GM19372 (cell line): ENCODE results near the gene MPRIP.
"Not testable (repeated sequence)": the region's sequence is repeated elsewhere in the genome, so short reads cannot be mapped to it uniquely, and the experiment has no call there.

ENCODE experiments used
- ATAC-seq: cut with Tn5 transposase; IDR thresholded peaks from one replicate; pipeline ENCODE4 v1.9.1; 2021; ENCODE audit warnings: mild to moderate bottlenecking, low read depth, moderate library complexity; ENCODE audit not compliant: unreplicated experiment

Gene MPRIP

GRCh38 chr17:17177176-17177575, 134.9 kb downstream of the MPRIP start:
- ATAC-seq = no peak

- ATAC-seq = no peak
These were observed 137.1 kb downstream of the MPRIP start for GRCh38 chr17:17179371-17179827.

- ATAC-seq = no peak
These were observed 137.9 kb downstream of the MPRIP start for GRCh38 chr17:17180141-17180603.

GRCh38 chr17:17180741-17181525, 138.7 kb downstream of the MPRIP start:
- ATAC-seq = no peak

GRCh38 chr17:17181666-17182597, 139.7 kb downstream of the MPRIP start:
- no peak for ATAC-seq

GRCh38 chr17:17182598-17183136, 140.4 kb downstream of the MPRIP start:
- ATAC-seq = no peak

- no peak for ATAC-seq
These were observed 141.5 kb downstream of the MPRIP start for GRCh38 chr17:17183744-17184143.

- not testable (repeated sequence) for ATAC-seq
These were observed 142.9 kb downstream of the MPRIP start for GRCh38 chr17:17184985-17185757.

GRCh38 chr17:17186051-17186450, 143.8 kb downstream of the MPRIP start:
- ATAC-seq = no peak

GRCh38 chr17:17186551-17187505, 144.6 kb downstream of the MPRIP start:
- ATAC-seq = no peak

- ATAC-seq = no peak
These were observed 146.3 kb downstream of the MPRIP start for GRCh38 chr17:17188586-17188985.

- ATAC-seq = no peak
These were observed 147.3 kb downstream of the MPRIP start for GRCh38 chr17:17189559-17189958.

- ATAC-seq = no peak
These were observed 147.9 kb downstream of the MPRIP start for GRCh38 chr17:17190188-17190587.

GRCh38 chr17:17191346-17191792, 149.1 kb downstream of the MPRIP start:
- ATAC-seq = no peak

GRCh38 chr17:17191961-17192381, 149.7 kb downstream of the MPRIP start:
- ATAC-seq = no peak

GRCh38 chr17:17195466-17195865, 153.2 kb downstream of the MPRIP start:
- not testable (repeated sequence) for ATAC-seq

GRCh38 chr17:17196776-17197175, 154.5 kb downstream of the MPRIP start:
- ATAC-seq = no peak

- ATAC-seq = no peak
These were observed 156.0 kb downstream of the MPRIP start for GRCh38 chr17:17198281-17198680.

GRCh38 chr17:17200311-17200710, 158.1 kb downstream of the MPRIP start:
- ATAC-seq = no peak
